ENCODE measurements around the gene ASB13. TPM values are rescaled to one million over a fixed set of nuclear protein-coding genes. Genes with fewer than 3 reads are reported as not detected.

ASB13 gene
- total and polyA plus RNA-seq, 2 experiments from 2014 or later: 11.6 to 20.2 TPM

GRCh38 chr10:5634918-5635317 is 31.5 kb downstream of the ASB13 start:
- no peak overlapping the region for H3K27ac ChIP-seq (ENCODE audit: low read depth)
- no peak overlapping the region for H3K4me2 ChIP-seq
- peak overlapping the region; percentile 41; the same call in 1 of the 2 replicates for H3K27ac Mint-ChIP-seq
- no peaks in the 10 kb centered on the region for H3K9me3 Mint-ChIP-seq
- DNase-seq (ENCODE audit: low spot score) (no peak), ATAC-seq (no peak)
- H3F3A ChIP-seq (replicated peaks; ENCODE audit: low read depth): no peaks in the 10 kb centered on the region
- H3K4me3 Mint-ChIP-seq: no peak overlapping the region
- H3K4me1 Mint-ChIP-seq: no peaks in the 10 kb centered on the region; the same call in 2 of the 3 replicates
- H2AFZ ChIP-seq: no peak overlapping the region
- peaks cover 14% of the 10 kb centered on the region; the same call in 2 of the 3 replicates for H3K36me3 Mint-ChIP-seq (ENCODE audit: low read depth)
- H3K27me3 Mint-ChIP-seq (ENCODE audit: insufficient read depth, low read depth, poor library complexity): peaks cover 1% of the 10 kb centered on the region
- H3K4me1 ChIP-seq (ENCODE audit: insufficient read depth): no peaks in the 10 kb centered on the region
- H3K79me2 ChIP-seq (replicated peaks; ENCODE audit: insufficient read depth): no peaks in the 10 kb centered on the region
- no peaks in the 10 kb centered on the region for H3K9me2 ChIP-seq (ENCODE audit: insufficient read depth)
- H3K27me3 ChIP-seq (ENCODE audit: insufficient read depth): no peaks in the 10 kb centered on the region
- no peak for TF ChIP-seq ZNF114 (CRISPR knock-in tag; IDR thresholded peaks at IDR 0.05)
- no peak for TF ChIP-seq NANOG (IDR thresholded peaks at IDR 0.05; ENCODE audit: borderline replicate concordance)
- no peak for TF ChIP-seq ZNF331 (CRISPR knock-in tag; IDR thresholded peaks at IDR 0.05; ENCODE audit: low read depth)
- no peak for TF ChIP-seq STAT1 (IDR thresholded peaks at IDR 0.05; ENCODE audit: unreplicated experiment)
- TF ChIP-seq REST (IDR thresholded peaks at IDR 0.05; ENCODE audit: unreplicated experiment): no peak
- no peak for TF ChIP-seq ETS1 (IDR thresholded peaks at IDR 0.05)
- no peak for TF ChIP-seq EZH2phosphoT487 (IDR thresholded peaks at IDR 0.05; ENCODE audit: unreplicated experiment)
- TF ChIP-seq POLR2AphosphoS5 (IDR thresholded peaks at IDR 0.05; ENCODE audit: low read depth): no peak
- TF ChIP-seq EZH2 (IDR thresholded peaks at IDR 0.05; ENCODE audit: low read depth, unreplicated experiment): no peak
- no peak for TF ChIP-seq CTCF (conservative IDR thresholded peaks at IDR 0.05; ENCODE audit: low read depth in 2 of 2)
- no peak for TF ChIP-seq ZNF462 (CRISPR knock-in tag; IDR thresholded peaks at IDR 0.05)
- TF ChIP-seq JUNB (IDR thresholded peaks at IDR 0.05; ENCODE audit: unreplicated experiment): no peak
- TF ChIP-seq CREB1 (CRISPR knock-in tag; IDR thresholded peaks at IDR 0.05; ENCODE audit: low read depth): no peak
- no peaks in the 10 kb centered on the region for H3K36me3 ChIP-seq (ENCODE audit: insufficient read depth)
- H4K20me1 ChIP-seq (replicated peaks; ENCODE audit: insufficient read depth): no peaks in the 10 kb centered on the region
- H3K4me3 ChIP-seq: no peak overlapping the region

Measured in GM23338 (cell line).